Peyer's patch (tissue), 4 donors: ENCODE measurements around the gene IFIT5. TPM values are rescaled to one million over a fixed set of nuclear protein-coding genes. Genes with fewer than 3 reads are reported as not detected.
A peak's percentile ranks its signal among the peaks of the same experiment; 100 is the strongest.

Source experiments
- DNase-seq, 3 donors: peaks; one replicate each; pipeline ENCODE4 v3.0.0-alpha.2; 2017 to 2019
- H3K27ac ChIP-seq, 4 donors: fragments of 200-600 bp; sonication (generic); one replicate each; pipeline ENCODE4 v1.5.1; 2016 to 2019
- H3K27me3 ChIP-seq, 2 donors: fragments of 200-600 bp; sonication (generic); one replicate each; pipeline ENCODE4 v1.5.1; 2019
- H3K36me3 ChIP-seq, 3 donors: fragments of 200-600 bp; sonication (generic); one replicate each; pipeline ENCODE4 v1.5.1; 2016 to 2019
- H3K4me1 ChIP-seq, 4 donors: fragments of 200-600 bp; sonication (generic); one replicate each; pipeline ENCODE4 v1.5.1; 2016 to 2019
- H3K4me3 ChIP-seq, 4 donors: fragments of 200-600 bp; sonication (generic); 1 replicate in 3 of 4; 2 replicates in 1 of 4; pipeline ENCODE4 v1.5.1; 2016 to 2019; ENCODE audit warnings: mild to moderate bottlenecking in 1 of 4
- H3K9me3 ChIP-seq, 4 donors: fragments of 200-600 bp; sonication (generic); one replicate each; pipeline ENCODE4 v1.5.1; 2016 to 2019; ENCODE audit warnings: mild to moderate bottlenecking in 1 of 4
- CTCF ChIP-seq, 6 experiments: fragments of 450-650 bp in 4 of 6; fragments of 200-600 bp in 2 of 6; sonication (generic) in 1 of 6; IDR thresholded peaks; one replicate each; pipeline ENCODE4 v1.5.1; 2017 to 2019; ENCODE audit warnings: antibody characterized with exemption in 6 of 6, mild to moderate bottlenecking in 3 of 6, moderate library complexity in 1 of 6
- POLR2A ChIP-seq, 2 donors: fragments of 450-650 bp; IDR thresholded peaks; one replicate each; pipeline ENCODE4 v1.5.1; 2017; ENCODE audit warnings: antibody characterized with exemption in 2 of 2, mild to moderate bottlenecking in 2 of 2, moderate library complexity in 2 of 2
- total RNA-seq, 4 donors: library from RNA; depleted of rRNA; stranded (reverse); fragments of >200 nt; gene quantifications; one replicate each; pipeline ENCODE4 v1.1.0, GENCODE V29; 2016

The IFIT5 gene
- 10 to 100 TPM in 3 of 4 donors, 1 to 10 TPM in 1; 7.2 to 15.6 (median 12.6) TPM for total RNA-seq

DNA sequence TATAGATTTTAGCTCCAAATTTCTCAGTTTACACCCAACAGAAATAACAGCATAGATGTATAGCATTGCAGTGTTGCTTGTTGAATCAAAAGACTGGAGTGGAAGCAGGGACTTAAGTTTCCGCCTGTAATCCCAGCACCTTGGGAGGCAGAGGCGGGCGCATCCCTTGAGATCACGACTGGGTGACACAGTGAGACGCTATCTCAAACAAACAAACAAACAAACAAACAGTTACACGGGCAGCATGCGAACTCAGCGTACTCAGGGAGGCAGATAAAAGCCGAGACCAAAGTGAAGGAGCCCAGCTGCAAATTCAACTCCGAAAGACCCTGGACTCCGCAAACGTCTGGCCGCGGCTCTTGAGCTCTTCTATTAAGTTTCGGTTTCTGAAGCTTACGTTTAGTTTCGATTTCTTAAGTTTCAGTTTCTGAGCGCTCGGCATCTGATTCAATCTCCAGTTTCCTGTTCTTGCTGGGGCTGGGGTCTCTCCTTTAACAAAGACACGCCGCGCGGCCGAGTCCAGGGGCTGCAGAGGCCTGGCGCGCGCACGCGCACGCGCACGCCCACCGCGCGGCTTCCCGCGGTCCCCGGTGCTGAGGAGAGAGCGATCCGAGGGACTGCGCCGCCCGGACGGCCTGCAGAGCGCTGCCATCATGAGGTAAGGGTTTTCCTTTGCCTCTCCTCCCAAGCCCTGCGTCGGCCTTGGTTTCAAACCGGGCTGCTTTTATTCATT is at the start of gene IFIT5:
TSS of gene IFIT5 (plus strand) at position 423 of the 733 bp plus-strand sequence. CDS start at position 654, 231 bp downstream.
- TF ChIP-seq POLR2A (IDR thresholded peaks at IDR 0.05) (peak; percentile 30 to 53), CTCF (IDR thresholded peaks at IDR 0.05) (peak in 1 of 6 experiments; percentile 1)
- Histone ChIP-seq H3K27ac (peak within 1 kb of the TSS; percentile 94 to 98 (median 94)), H3K9me3 (no peaks in the 10 kb centered on the region), H3K36me3 (peaks cover 0 to 4% (median 0%) of the 10 kb centered on the region in 3 donors), H3K4me3 (peak within 1 kb of the TSS; percentile 57 to 91 (median 77)), H3K4me1 (peaks cover 0 to 27% (median 5%) of the 10 kb centered on the region in 4 donors), H3K27me3 (no peaks in the 10 kb centered on the region)
- peak; percentile 62 to 85 (median 84) for DNase-seq

DNA sequence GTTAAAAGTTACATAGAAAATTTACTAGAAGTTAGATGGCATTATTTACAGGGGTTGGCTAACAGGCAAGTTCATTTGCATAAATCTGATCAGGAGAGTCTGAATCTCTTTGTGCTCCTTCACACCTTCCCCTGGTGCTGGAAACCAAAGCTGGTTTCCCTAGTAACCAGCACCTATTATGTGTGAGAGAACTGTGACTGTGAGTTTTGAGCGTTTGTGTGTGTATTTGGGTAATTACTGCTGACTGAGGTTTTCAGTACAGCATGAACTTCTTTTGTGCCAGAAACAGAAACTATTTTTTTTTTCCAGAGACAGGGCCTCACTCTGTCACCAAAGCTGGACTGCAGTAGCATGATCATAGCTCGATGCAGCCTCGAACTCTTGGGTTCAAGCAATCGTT is 46.8 kb upstream of the IFIT5 start:
- Histone ChIP-seq H3K4me1 (peaks cover 0 to 16% (median 0%) of the 10 kb centered on the region in 4 donors), H3K27ac (peak overlapping the region in 2 of 4 donors; percentile 21 to 41), H3K27me3 (no peaks in the 10 kb centered on the region), H3K4me3 (no peak overlapping the region), H3K36me3 (no peaks in the 10 kb centered on the region), H3K9me3 (no peaks in the 10 kb centered on the region)
- DNase-seq, result no peak
- TF ChIP-seq POLR2A (IDR thresholded peaks at IDR 0.05), result no peak
- TF ChIP-seq CTCF (IDR thresholded peaks at IDR 0.05), result no peak

DNA sequence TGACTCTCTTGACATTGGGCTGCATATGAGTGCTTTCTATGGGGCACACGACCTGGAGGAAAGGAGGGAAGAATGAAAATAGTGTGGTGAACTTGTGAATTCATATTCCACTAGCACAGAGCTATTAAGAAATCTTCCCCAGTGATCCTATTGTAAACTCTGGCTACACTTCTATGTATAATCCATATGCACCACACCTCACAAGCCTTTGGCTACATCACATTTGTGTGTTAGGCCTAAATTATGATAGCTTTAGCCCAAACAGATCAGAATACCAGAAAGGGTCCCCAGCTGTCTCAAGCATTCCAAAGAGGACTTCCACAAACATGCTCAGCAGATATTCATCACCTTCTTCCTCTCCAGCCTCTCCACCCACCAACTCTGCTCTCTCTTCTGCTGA is 46.2 kb upstream of the IFIT5 start:
- H3K9me3 ChIP-seq, result no peaks in the 10 kb centered on the region
- peaks cover 0 to 20% (median 0%) of the 10 kb centered on the region in 4 donors for H3K4me1 ChIP-seq
- no peaks in the 10 kb centered on the region for H3K27me3 ChIP-seq
- no peak for DNase-seq
- H3K36me3 ChIP-seq, result no peaks in the 10 kb centered on the region
- H3K27ac ChIP-seq, result peak overlapping the region in 1 of 4 donors; percentile 21
- TF ChIP-seq POLR2A (IDR thresholded peaks at IDR 0.05) (no peak), CTCF (IDR thresholded peaks at IDR 0.05) (no peak)
- no peak overlapping the region for H3K4me3 ChIP-seq

- no peak overlapping the region for H3K27ac ChIP-seq
- no peaks in the 10 kb centered on the region for H3K36me3 ChIP-seq
- TF ChIP-seq POLR2A (IDR thresholded peaks at IDR 0.05) (no peak), CTCF (IDR thresholded peaks at IDR 0.05) (peak in 5 of 6 experiments; percentile 37 to 66 (median 62))
- H3K4me1 ChIP-seq, result peaks cover 0 to 31% (median 0%) of the 10 kb centered on the region in 4 donors
- no peaks in the 10 kb centered on the region for H3K27me3 ChIP-seq
- no peaks in the 10 kb centered on the region for H3K9me3 ChIP-seq
- peak in 1 of 3 donors; percentile 56 for DNase-seq
- no peak overlapping the region for H3K4me3 ChIP-seq
Observed at GRCh38 chr10:89369156-89370105, 44.9 kb upstream of the IFIT5 start.

GRCh38 chr10:89371079-89371478 is 43.3 kb upstream of the IFIT5 start:
- TF ChIP-seq POLR2A (IDR thresholded peaks at IDR 0.05), result no peak
- no peak for TF ChIP-seq CTCF (IDR thresholded peaks at IDR 0.05)
- H3K4me1 ChIP-seq, result peaks cover 0 to 41% (median 0%) of the 10 kb centered on the region in 4 donors
- H3K27ac ChIP-seq, result no peak overlapping the region
- no peaks in the 10 kb centered on the region for H3K36me3 ChIP-seq
- no peak overlapping the region for H3K4me3 ChIP-seq
- no peaks in the 10 kb centered on the region for H3K9me3 ChIP-seq
- H3K27me3 ChIP-seq, result no peaks in the 10 kb centered on the region
- no peak for DNase-seq
